K562 (cell line): ENCODE data around the gene TXN2. TPM values are rescaled to one million over a fixed set of nuclear protein-coding genes. Genes with fewer than 3 reads are reported as not detected.

Experiments
- CCAR2 ChIP-seq: fragments of 200-400 bp; formaldehyde crosslinking; IDR thresholded peaks from 2 replicates; pipeline ENCODE4 v1.6.1; 2017; ENCODE audit warnings: mild to moderate bottlenecking, low read depth, low read length
- COPS2 ChIP-seq: fragments of 450-650 bp; conservative IDR thresholded peaks from 2 replicates; pipeline ENCODE4 v1.6.1; 2016; ENCODE audit warnings: mild to moderate bottlenecking, moderate library complexity
- DPF2 ChIP-seq: fragments of 450-650 bp; IDR thresholded peaks from 2 replicates; pipeline ENCODE4 v1.6.1; 2016
- EHMT2 ChIP-seq: fragments of 450-650 bp; IDR thresholded peaks from 2 replicates; pipeline ENCODE4 v1.6.1; 2018; ENCODE audit warnings: antibody characterized with exemption
- ESRRB ChIP-seq: fragments of 250-450 bp; sonication (Bioruptor Pico); IDR thresholded peaks from 2 replicates; pipeline ENCODE4 v1.5.0; 2020; ENCODE audit warnings: mild to moderate bottlenecking, moderate library complexity, borderline replicate concordance
- ETS1 ChIP-seq: conservative IDR thresholded peaks from 2 replicates; pipeline ENCODE4 v1.6.1; 2011; ENCODE audit warnings: low read depth, mild to moderate bottlenecking, low read length; ENCODE audit not compliant: control insufficient read depth
- FOXK2 ChIP-seq, 2 experiments: fragments of 450-650 bp; IDR thresholded peaks in 1 of 2; conservative IDR thresholded peaks in 1 of 2; 2 replicates each; pipeline ENCODE4 v1.6.1; 2016; ENCODE audit warnings: low read depth in 2 of 2, mild to moderate bottlenecking in 1 of 2
- HDAC1 ChIP-seq, 2 experiments: fragments of 450-650 bp; IDR thresholded peaks; 2 replicates each; pipeline ENCODE4 v1.6.1; 2016 to 2017; ENCODE audit warnings: inconsistent platforms in 1 of 2, mild to moderate bottlenecking in 1 of 2, moderate library complexity in 1 of 2
- MTF1 ChIP-seq: fragments of 250-450 bp; sonication (Bioruptor Pico); IDR thresholded peaks from 2 replicates; pipeline ENCODE4 v1.9.0; 2021; ENCODE audit warnings: moderate library complexity, mild to moderate bottlenecking, inconsistent platforms, borderline replicate concordance
- RAD51 ChIP-seq: fragments of 450-650 bp; IDR thresholded peaks from 2 replicates; pipeline ENCODE4 v1.7.1; 2016; ENCODE audit warnings: low read depth, mild to moderate bottlenecking, borderline replicate concordance
- RNF2 ChIP-seq: sonication (generic); IDR thresholded peaks from 2 replicates; pipeline ENCODE4 v1.6.1; 2016
- SMARCB1 ChIP-seq: IDR thresholded peaks from 2 replicates; pipeline ENCODE4 v1.6.1; 2011; ENCODE audit warnings: improper control_type of control experiment, low read depth; ENCODE audit not compliant: insufficient read length
- SPI1 ChIP-seq: IDR thresholded peaks from 2 replicates; pipeline ENCODE4 v1.6.1; 2011; ENCODE audit warnings: low read depth, low read length, control low read depth, borderline replicate concordance
- TAF7 ChIP-seq: fragments of 450-650 bp; IDR thresholded peaks from 2 replicates; pipeline ENCODE4 v1.6.1; 2016; ENCODE audit warnings: missing genetic modification characterization, missing compliant biosample characterization
- TCF15 ChIP-seq: fragments of 250-450 bp; sonication (Bioruptor Pico); IDR thresholded peaks from 2 replicates; pipeline ENCODE4 v1.8.0; 2022; ENCODE audit warnings: moderate library complexity, mild to moderate bottlenecking, inconsistent platforms
- TSHZ1 ChIP-seq: fragments of 250-450 bp; sonication (Bioruptor Pico); IDR thresholded peaks from 2 replicates; pipeline ENCODE4 v1.4.0; 2020; ENCODE audit warnings: mild to moderate bottlenecking, moderate library complexity
- ZEB2 ChIP-seq: fragments of 450-650 bp; IDR thresholded peaks from 2 replicates; pipeline ENCODE4 v1.6.1; 2016
- ZHX1 ChIP-seq: fragments of 150-350 bp; conservative IDR thresholded peaks from 2 replicates; pipeline ENCODE4 v1.6.1; 2014; ENCODE audit warnings: low read length
- ZKSCAN3 ChIP-seq: fragments of 250-450 bp; sonication (Bioruptor Pico); IDR thresholded peaks from 2 replicates; pipeline ENCODE4 v1.4.0; 2020
- ZNF695 ChIP-seq: fragments of 450-650 bp; formaldehyde crosslinking; IDR thresholded peaks from 2 replicates; pipeline ENCODE4 v1.4.0; 2020; ENCODE audit warnings: mild to moderate bottlenecking, moderate library complexity
- ZNF740 ChIP-seq, 3 experiments: fragments of 200-800 bp in 1 of 3; sonication (Bioruptor generic) in 1 of 3; sonication (generic) in 1 of 3; formaldehyde crosslinking in 1 of 3; IDR thresholded peaks; 2 replicates each; pipeline versions ENCODE4 v1.6.1 to v1.8.0; 2016 to 2022; ENCODE audit warnings: mild to moderate bottlenecking in 2 of 3, missing compliant biosample characterization in 2 of 3, missing genetic modification characterization in 2 of 3, missing genetic modification reagents in 1 of 3
- polyA plus RNA-seq, 8 experiments: library from polyadenylated mRNA; depleted of rRNA in 4 of 8; stranded (reverse) in 5 of 8; unstranded in 3 of 8; fragments of >200 nt; fragmentation: Nextera tagmentation in 2 of 8; fragmentation: Illumina TruSeq in 1 of 8; extraction: Ambion mirVana in 2 of 8; extraction: Trizol in 1 of 8; gene quantifications; 2 replicates each; pipeline versions ENCODE4 v1.2.1 to v1.2.3, GENCODE V29; 2011 to 2014; ENCODE audit warnings: inconsistent platforms in 1 of 8, missing spikeins in 1 of 8
- total RNA-seq, 7 experiments: library from RNA; depleted of rRNA in 6 of 7; stranded (reverse); fragments of >200 nt in 6 of 7; fragmentation: Illumina TruSeq in 2 of 7; extraction: Trizol in 2 of 7; gene quantifications; 2 replicates each; pipeline versions ENCODE4 v1.2.1 to v1.2.3, GENCODE V29; 2011 to 2021; ENCODE audit warnings: low replicate concordance in 1 of 7

Gene TXN2
- total and polyA plus RNA-seq, 9 of the 15 experiments (the other 6 are each of a cell fraction or from before 2014, with no cell fraction given), result 48.5 to 399 (median 118) TPM

GRCh38 chr22:36425977-36426523 lies 55.4 kb downstream of the TXN2 start (continued):
- TF ChIP-seq MTF1 (CRISPR knock-in tag) (no peak), HDAC1 (IDR thresholded peaks at IDR 0.05) (0 out of 4 replicates have a peak, but pooled peaks of 1 of the 2 experiments have one; percentile 52), RNF2 (no peak), ZHX1 (no peak), ZKSCAN3 (CRISPR knock-in tag) (no peak), ZNF740 (CRISPR knock-in tag; IDR thresholded peaks at IDR 0.05) (no peak), ZNF740 (tag; IDR thresholded peaks at IDR 0.05) (no peak), ZNF695 (no peak), ESRRB (no peak), SPI1 (peak; percentile 67), RAD51 (0 out of 2 replicates have a peak, but pooled peaks have one; percentile 22), EHMT2 (no peak), CCAR2 (no peak), DPF2 (peak; percentile 46), FOXK2 (conservative IDR thresholded peaks at IDR 0.05 in 1 of 2, IDR thresholded peaks at IDR 0.05 in 1 of 2; ENCODE audit: low read depth in 2 of 2) (peak in 1 of 2 experiments; percentile 25; a peak in 1 of 4 replicates), TSHZ1 (CRISPR knock-in tag) (no peak), TAF7 (tag) (no peak), ETS1 (no peak), TCF15 (CRISPR knock-in tag) (no peak), COPS2 (no peak), SMARCB1 (no peak), ZEB2 (no peak)
